SK-N-SH (cell line): ENCODE measurements around the gene BHMT.

Experiments used
- FOSL2 ChIP-seq: IDR thresholded peaks from 2 replicates; pipeline ENCODE4 v1.4.0; 2012; ENCODE audit warnings: low read depth, mild to moderate bottlenecking, moderate library complexity, borderline replicate concordance
- GABPA ChIP-seq: IDR thresholded peaks from 2 replicates; pipeline ENCODE4 v1.4.0; 2012; ENCODE audit warnings: low read depth, mild to moderate bottlenecking
- GATA2 ChIP-seq: sonication (generic); formaldehyde crosslinking; IDR thresholded peaks from 2 replicates; pipeline ENCODE4 v1.5.0; 2020; ENCODE audit warnings: mild to moderate bottlenecking, missing genetic modification reagents
- NFIC ChIP-seq: IDR thresholded peaks from 2 replicates; pipeline ENCODE4 v1.4.0; 2012; ENCODE audit warnings: borderline replicate concordance
- NRF1 ChIP-seq: IDR thresholded peaks from 2 replicates; pipeline ENCODE4 v1.6.1; 2012; ENCODE audit warnings: low read depth, mild to moderate bottlenecking, low read length
- PBX3 ChIP-seq: IDR thresholded peaks from 2 replicates; pipeline ENCODE4; 2012
- REST ChIP-seq: IDR thresholded peaks from 2 replicates; pipeline ENCODE4 v1.6.1; 2012; ENCODE audit warnings: mild to moderate bottlenecking, low read depth, low read length, moderate library complexity
- RXRA ChIP-seq: IDR thresholded peaks from 2 replicates; pipeline ENCODE4 v1.4.0; 2012; ENCODE audit warnings: low read depth, mild to moderate bottlenecking, borderline replicate concordance
- SMC3 ChIP-seq: IDR thresholded peaks from 2 replicates; pipeline ENCODE4 v1.6.1; 2012; ENCODE audit warnings: low read depth, low read length, improper control_type of control experiment
- TAF1 ChIP-seq: IDR thresholded peaks from 2 replicates; pipeline ENCODE4 v1.6.1; 2012; ENCODE audit warnings: low read depth, mild to moderate bottlenecking, low read length, moderate library complexity, borderline replicate concordance
- TCF12 ChIP-seq: IDR thresholded peaks from 2 replicates; pipeline ENCODE4 v1.4.0; 2012
- USF2 ChIP-seq: fragments of 150-350 bp; IDR thresholded peaks from 2 replicates; pipeline ENCODE4 v1.6.1; 2017; ENCODE audit warnings: antibody characterized with exemption, low read length, low read depth, borderline replicate concordance
- YY1 ChIP-seq: IDR thresholded peaks from 2 replicates; pipeline ENCODE4 v1.4.0; 2012; ENCODE audit warnings: low read depth, mild to moderate bottlenecking
- TF ChIP-seq, protein P1 (sequence below): fragments of 200-600 bp; sonication (generic); IDR thresholded peaks from 2 replicates; pipeline ENCODE4 v1.6.1; 2017; ENCODE audit warnings: antibody characterized with exemption, mild to moderate bottlenecking, moderate library complexity

DNA sequence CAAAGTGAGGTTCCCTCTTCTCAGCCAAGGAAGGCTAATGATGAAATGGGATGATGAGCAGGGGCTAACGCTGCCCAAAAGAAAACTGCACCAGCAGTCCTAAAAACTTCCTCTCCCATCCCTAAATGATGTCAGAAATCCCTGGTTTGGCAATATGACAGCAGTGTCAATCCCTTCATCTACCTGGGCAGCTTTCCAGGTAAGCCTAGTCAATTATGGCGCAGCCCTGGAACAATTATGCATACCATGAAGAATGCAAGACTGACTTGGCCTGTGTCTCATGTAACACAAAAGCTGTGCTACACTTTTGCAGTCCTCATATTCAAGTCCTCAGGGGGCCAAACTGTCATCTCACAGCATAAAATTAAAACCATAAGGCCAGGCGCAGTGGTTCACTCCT lies 49.2 kb upstream of the BHMT start:
- TF ChIP-seq, protein P1, sequence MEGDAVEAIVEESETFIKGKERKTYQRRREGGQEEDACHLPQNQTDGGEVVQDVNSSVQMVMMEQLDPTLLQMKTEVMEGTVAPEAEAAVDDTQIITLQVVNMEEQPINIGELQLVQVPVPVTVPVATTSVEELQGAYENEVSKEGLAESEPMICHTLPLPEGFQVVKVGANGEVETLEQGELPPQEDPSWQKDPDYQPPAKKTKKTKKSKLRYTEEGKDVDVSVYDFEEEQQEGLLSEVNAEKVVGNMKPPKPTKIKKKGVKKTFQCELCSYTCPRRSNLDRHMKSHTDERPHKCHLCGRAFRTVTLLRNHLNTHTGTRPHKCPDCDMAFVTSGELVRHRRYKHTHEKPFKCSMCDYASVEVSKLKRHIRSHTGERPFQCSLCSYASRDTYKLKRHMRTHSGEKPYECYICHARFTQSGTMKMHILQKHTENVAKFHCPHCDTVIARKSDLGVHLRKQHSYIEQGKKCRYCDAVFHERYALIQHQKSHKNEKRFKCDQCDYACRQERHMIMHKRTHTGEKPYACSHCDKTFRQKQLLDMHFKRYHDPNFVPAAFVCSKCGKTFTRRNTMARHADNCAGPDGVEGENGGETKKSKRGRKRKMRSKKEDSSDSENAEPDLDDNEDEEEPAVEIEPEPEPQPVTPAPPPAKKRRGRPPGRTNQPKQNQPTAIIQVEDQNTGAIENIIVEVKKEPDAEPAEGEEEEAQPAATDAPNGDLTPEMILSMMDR = no peak
- TF ChIP-seq TAF1 (no peak), FOSL2 (no peak), TCF12 (no peak), GATA2 (CRISPR knock-in tag) (no peak), PBX3 (no peak), USF2 (no peak), SMC3 (no peak), NRF1 (no peak), GABPA (no peak), YY1 (no peak), REST (no peak), RXRA (no peak), NFIC (no peak)
